IPS DF 4.7 (cell line): ENCODE results near the gene CLIC6.

Source experiments
- DNase-seq: peaks from one replicate; pipeline ENCODE4 v3.0.0-alpha.2; 2013; ENCODE audit warnings: low spot score; ENCODE audit errors: extremely low read depth

The CLIC6 gene

DNA sequence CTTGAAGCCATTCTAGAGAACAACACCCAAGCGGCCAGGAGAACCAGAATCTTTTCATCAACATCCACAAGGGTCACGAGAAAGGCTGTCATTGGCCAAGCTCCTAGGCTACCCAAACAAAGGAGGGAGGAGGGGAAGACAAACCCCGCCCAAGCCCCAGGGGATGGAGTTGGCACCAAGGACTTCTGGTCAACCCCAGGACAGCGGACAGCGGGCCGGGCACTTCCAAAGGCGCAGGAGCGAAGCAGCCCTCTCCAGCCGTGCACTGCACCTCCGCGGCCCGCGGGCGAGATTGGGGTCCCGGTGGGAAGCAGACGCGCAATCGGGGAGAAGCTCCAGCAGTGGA is at the start of gene CLIC6:
CLIC6 (plus strand) TSS at position 192 of the 346 bp plus-strand sequence. CDS start 395 bp downstream, outside the sequence.
- no peak for DNase-seq

GRCh38 chr21:34619841-34620665 is 48.7 kb upstream of the CLIC6 start:
- no peak for DNase-seq

DNA sequence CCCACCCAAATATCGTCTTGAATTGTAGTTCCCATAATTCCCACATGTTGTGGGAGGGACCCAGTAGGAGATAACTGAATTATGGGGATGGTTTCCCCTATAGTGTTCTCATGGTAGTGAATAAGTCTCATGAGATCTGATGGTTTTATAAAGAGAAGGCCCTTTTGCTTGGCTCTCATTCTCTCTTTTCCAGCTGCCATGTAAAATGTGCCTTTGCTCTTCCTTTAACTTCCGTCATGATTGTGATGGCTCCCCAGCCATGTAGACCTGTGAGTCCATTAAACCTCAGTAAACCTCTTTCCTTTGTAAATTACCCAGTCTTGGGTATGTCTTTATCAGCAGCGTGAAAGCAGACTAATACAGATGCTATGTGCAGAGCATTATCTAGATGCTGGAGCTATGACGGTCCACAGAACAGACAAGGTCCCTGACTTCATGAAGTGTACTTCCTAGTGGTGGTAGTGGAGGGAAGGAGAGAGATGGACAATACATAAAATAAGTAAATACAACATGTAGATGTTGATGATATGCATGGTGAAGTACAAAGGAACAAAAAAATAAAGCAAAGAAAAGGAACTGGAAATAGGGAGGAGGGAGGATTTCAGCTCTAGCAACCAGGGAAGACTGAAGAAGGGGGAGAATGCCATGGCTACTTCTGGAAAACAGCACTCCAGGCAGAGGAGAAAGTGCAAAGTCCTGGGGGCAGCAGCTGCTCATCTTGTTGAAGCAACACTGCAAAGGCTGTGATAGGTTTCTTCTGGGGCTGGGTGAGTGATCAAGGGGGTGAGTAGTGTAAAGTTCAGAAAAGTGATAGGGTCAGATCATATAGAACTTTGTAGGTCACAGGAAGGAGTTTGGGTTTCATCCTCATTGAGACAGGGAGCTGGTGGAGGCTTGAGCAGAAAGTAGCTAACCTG is 47.1 kb upstream of the CLIC6 start:
- DNase-seq: no peak

DNA sequence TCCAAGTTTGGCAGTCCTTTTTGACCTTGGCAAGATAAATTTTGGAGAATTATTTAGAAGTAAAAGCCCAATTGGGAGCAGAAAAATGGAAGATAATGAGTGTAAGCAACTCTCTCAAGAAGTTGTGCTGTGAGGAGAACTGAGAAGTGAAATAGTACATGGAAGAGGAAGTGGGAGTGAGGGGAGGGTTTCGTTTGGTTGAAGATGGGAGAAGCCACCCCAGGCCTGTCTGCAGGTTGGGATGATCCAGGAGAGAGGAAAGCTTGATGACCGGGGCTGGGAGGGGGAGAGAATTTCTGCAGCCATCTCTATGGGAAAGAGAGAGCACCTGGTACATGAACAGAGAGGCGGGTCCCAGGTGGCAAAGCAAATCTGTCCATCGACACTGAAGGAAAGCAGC is 45.3 kb upstream of the CLIC6 start:
- DNase-seq: no peak

DNA sequence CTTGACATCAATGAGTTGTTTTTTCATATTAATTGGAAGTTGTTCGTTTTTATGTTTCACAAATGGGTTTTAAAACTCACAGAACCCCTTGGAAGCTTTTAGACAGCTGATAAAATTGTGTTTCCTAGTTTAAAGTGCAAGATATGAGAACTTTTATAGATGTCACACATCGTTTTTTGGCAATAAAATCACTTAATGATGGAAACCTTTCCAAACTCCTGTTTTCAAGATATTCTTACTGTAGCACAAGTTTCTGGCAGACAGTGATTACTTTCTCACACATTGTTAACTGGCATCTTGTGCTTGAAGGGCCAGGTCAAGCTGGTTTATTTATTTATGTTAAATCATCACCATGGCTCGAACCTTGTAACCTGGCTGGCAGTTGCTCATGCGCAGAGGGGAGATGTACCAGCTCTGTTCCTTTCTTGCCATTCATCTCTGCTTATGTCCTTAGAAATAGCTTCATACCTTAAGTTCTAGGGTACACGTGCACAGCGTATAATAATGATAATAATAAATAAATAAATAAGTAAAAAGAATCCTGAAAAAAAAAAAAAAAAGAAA is 43.7 kb upstream of the CLIC6 start:
- DNase-seq: no peak

- DNase-seq: no peak
Observed at GRCh38 chr21:34626131-34626530, 42.7 kb upstream of the CLIC6 start.

DNA sequence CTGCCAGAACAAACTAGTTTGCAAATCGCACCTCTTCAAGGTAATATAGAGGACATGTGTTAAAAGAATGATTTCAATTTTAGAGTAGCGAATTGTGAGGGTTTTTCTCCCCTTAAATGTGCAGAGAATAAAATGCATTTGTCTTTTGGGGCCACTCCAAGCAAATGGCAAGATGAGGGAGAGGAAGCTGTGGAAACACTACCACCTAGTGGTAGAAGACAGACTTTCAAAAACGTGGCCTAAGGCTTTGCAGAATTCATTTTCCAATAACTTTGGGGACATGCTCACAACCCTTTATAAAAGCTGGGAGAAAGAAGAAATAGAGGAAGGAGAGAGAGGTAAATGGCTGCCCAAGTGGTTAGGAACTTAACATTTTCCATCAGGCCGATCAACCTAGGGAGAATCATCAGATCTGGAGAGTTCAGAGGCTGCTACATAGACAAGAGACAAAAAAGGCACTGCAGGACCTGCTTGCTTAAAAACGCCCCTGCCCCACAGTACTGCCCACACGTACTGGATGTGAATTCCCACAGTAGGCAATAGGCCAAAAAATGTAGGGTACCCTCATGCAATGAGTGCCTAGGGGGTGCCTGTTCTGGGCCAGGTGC is 38.2 kb upstream of the CLIC6 start:
- DNase-seq: no peak

GRCh38 chr21:34632498-34632897 is 36.3 kb upstream of the CLIC6 start:
- DNase-seq: no peak

DNA sequence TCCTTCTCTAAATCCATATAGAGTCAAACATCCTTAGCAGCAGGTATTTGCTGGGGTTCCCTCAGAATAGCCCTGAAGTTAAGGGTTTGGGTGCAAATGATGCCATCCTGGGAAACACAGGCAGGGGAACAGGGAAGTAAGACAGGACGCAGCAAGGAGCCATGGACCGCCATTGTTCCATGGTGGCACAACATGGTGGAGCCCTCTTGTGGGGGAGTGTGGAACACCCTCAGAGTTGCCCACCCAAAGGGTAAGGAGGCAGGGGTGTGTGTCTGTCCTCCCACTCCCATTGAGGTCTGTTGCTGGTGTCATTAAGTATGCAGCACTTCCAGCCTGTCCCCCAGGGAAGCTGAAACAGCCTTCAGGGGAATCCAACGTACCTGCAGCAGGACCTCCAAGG is 33.5 kb upstream of the CLIC6 start:
- DNase-seq: no peak

DNA sequence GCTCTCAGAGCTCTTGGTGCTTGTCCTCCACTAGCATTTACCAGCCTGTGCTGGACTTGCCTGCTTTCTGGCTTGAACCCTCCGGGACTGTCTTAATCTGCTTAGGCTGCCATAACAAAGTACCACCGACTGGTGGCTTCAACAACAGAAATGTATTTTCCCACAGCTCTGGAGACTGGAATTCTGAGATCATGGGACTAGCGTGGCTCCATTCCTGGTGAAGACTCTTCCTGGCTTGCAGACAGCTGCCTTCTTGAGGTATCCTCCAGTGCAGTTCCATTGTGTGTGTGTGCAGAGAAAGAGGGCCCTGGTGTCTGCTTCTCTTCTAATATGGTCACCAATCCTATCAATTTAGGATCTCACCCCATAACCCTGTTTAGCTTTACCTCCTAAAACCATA is 31.8 kb upstream of the CLIC6 start:
- no peak for DNase-seq

DNA sequence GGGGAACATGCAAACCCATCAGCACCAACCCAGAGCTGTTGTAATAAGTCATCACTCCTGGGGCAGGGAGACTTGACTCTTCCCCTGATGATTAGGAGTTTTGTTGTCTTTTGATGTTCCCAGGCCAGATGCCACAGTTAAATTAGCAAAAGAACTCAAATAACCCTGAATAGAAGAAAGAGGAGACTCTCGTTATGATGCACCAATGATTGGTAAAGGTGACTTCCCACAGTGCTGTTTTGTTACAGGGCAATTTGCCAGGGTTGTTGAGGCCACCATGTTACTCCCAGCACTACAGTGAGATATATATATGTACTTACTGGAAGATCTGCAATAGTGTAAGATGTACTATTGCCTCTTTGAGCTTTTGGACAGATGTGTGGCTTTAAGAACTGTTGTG is 29.5 kb upstream of the CLIC6 start:
- no peak for DNase-seq

- DNase-seq: no peak
Observed at GRCh38 chr21:34639882-34640788, 28.7 kb upstream of the CLIC6 start.

DNA sequence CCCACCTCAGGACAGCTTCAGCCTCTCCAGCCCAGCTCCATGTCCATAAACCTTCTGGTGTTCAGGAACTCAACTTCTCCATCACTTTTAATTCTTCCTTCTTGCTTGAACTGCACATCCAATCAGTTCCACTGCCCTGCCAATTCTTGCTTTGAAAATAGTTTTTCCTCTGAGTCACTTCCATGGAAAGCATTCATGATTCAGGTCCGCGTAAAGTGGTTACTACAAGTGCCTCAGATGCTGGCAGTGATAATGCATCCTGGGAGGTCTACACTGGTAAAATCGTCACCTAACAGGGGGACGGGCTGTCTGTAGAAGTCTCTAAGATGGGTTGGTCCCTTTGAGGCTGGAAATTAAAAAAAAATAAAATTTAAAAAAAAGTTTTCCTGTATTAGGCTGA is 27.9 kb upstream of the CLIC6 start:
- no peak for DNase-seq

DNA sequence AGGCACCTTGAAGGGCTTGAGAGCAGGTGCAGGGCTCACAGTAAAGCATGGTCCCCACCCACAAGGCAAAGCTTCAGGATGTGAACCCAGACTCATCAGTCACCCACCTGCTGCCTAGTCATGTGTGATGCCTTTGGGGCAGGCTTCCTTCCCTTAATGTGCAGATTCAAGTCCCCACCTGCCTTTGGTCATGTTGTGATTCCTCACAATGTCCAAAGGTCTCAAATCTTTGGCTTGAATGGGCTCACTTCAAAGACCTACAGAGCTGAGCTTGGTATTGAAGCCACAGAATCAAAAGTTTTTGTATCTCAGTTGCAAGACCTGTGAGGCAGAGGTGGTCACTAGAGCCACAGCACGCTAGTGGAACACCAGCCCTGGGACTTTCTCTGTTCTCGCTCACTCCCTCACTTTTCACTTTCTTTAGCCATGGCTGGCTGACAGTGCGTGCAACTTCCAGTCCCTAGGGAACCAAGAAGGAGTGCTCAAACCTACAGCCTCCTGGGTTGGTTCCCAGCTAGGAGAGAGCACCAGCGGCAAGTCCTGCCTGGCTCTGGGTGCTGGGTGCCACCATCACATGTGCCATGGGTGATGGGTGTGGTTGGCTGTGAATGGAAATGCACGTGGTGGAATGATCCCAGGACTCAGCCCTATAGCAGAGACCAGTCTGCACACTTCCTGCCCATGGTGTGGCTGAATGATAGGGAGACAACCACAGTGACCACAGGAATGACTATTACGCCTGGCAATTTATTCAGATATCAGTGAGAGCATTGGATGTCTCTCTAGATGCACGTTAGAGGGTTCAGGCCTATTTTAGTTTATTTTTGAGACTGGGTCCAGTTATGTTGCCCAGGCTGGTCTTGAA is 26.4 kb upstream of the CLIC6 start:
- DNase-seq: no peak

DNA sequence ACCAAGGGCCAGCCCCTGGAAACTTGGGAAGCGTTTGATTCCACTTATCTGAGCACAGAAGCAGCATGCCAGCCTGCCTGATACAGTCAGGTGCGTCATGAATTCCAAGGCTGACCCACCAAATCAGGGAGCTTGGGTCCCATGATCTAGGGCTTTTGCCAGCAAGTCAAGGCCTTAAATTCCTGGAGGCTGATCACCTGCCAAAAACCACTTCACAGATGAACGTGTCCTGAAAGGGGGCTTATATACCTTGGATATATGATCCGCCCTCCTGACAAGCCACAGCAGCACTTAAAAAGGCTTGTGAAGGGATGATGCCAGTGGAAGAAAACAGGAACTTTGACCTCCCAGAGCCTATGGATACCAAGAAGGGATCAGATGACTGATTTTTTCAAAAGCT is 24.0 kb upstream of the CLIC6 start:
- DNase-seq: no peak

DNA sequence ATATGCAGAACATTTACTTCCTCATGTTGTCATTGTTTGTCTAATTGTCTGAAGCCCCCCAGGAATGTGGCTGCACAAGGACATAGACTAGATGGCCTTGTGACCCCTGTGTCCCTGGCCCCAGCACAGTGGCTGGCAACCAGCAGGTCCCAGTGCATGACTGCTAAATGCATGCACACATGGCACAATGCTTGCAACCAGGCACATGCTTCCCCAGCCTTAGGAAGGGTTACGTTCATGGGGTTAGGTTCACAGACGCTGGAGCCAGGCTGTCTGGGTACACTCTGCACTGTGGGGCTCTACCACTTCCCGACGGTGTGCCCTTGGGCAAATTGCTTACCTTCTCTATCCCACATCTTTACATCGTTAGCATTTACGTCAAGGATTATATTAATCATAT is 21.2 kb upstream of the CLIC6 start:
- DNase-seq: no peak

GRCh38 chr21:34648739-34649297 is 20.0 kb upstream of the CLIC6 start:
- no peak for DNase-seq

GRCh38 chr21:34649400-34649799 is 19.4 kb upstream of the CLIC6 start:
- DNase-seq: no peak

GRCh38 chr21:34650861-34651431 is 17.8 kb upstream of the CLIC6 start:
- no peak for DNase-seq
